ENCODE results near the gene FAM13B.
"Not testable (repeated sequence)": the region's sequence is repeated elsewhere in the genome, so short reads cannot be mapped to it uniquely, and the experiment has no call there.

FAM13B gene

DNA sequence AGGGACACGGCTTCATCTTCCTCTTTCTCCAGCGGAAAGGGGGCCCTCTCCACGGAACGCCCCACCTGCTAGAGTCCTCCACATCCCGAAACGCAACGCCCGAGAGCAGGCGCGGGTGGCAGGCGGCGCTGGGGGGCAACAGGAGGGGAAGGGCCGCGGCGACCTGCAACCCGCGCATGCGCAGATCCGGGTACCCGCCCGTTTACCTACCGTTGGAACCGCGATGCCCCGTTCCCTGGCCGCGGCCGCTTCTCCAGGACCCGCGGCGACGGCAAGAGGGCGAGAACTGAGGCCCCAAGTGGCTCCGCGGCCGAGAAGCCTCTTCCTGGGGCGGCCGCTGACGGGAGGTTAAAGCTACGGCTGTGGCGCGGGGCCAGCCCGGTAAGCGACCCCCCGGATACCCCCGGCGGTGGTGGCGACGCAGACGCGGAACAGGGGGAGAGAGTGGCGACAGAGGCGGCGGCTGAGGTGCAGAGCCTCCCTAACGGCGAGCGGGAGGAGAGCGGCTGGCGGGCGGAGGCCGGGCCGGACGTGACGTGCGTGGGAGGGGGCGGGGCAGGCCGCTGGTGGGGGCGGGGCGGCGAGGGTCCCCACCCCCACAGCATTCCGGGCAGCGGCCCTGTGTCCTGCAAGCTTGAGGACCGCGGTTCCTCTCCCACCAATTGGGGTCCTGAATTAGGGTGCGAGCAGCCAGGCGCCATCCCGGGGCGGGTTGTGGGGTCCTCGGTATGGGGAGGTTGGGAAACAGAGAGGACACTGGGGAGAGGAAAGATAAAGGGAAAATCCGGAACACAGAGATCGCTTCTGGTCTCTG, at the start of gene FAM13B:
FAM13B (minus strand) TSS at position 508 of the 814 bp plus-strand sequence. CDS start 13,968 bp downstream, outside the sequence.
- DNase-seq (ENCODE audit: low read depth): no peak
- TF ChIP-seq, protein P1, sequence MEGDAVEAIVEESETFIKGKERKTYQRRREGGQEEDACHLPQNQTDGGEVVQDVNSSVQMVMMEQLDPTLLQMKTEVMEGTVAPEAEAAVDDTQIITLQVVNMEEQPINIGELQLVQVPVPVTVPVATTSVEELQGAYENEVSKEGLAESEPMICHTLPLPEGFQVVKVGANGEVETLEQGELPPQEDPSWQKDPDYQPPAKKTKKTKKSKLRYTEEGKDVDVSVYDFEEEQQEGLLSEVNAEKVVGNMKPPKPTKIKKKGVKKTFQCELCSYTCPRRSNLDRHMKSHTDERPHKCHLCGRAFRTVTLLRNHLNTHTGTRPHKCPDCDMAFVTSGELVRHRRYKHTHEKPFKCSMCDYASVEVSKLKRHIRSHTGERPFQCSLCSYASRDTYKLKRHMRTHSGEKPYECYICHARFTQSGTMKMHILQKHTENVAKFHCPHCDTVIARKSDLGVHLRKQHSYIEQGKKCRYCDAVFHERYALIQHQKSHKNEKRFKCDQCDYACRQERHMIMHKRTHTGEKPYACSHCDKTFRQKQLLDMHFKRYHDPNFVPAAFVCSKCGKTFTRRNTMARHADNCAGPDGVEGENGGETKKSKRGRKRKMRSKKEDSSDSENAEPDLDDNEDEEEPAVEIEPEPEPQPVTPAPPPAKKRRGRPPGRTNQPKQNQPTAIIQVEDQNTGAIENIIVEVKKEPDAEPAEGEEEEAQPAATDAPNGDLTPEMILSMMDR (IDR thresholded peaks at IDR 0.05; ENCODE audit: low read depth, low read length, missing control alignments): no peak
- peak within 1 kb of the TSS; percentile 89 for H3K4me3 ChIP-seq (ENCODE audit: low read depth, low read length)

DNA sequence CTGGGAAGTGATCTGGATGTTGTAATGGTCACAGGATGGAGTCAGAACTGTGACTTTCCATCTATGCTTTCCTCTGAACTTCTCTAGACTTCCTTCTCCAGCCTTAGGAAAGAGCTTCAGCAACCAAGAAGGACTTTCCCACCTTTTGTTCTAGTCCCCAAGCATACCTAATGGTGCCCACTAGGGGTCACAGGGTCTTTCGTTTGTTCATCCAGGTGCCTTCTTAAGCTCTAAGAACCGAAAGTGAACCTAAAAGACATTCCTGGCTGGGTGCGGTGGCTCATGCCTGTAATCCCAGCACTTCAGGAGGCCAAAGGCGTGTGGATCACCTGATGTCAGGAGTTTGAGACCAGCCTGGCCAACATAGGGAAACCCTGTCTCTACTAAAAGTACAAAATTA, 49.2 kb upstream of the FAM13B start:
- TF ChIP-seq, protein P1 (IDR thresholded peaks at IDR 0.05; ENCODE audit: low read depth, low read length, missing control alignments): peak; percentile 23

GRCh38 chr5:138078006-138078643, 45.2 kb upstream of the FAM13B start:
- no peak overlapping the region for H3K4me3 ChIP-seq (ENCODE audit: low read depth, low read length)
- DNase-seq (ENCODE audit: low read depth): no peak
- TF ChIP-seq, protein P1 (IDR thresholded peaks at IDR 0.05; ENCODE audit: low read depth, low read length, missing control alignments): no peak

More for the DNA sequence above, 49.2 kb upstream of the FAM13B start:
- no peak for DNase-seq (ENCODE audit: low read depth)
- H3K4me3 ChIP-seq (ENCODE audit: low read depth, low read length): no peak overlapping the region

- no peak overlapping the region for H3K4me3 ChIP-seq (ENCODE audit: low read depth, low read length)
- peak; percentile 24 for DNase-seq (ENCODE audit: low read depth)
- TF ChIP-seq, protein P1 (IDR thresholded peaks at IDR 0.05; ENCODE audit: low read depth, low read length, missing control alignments): peak; percentile 83
Observed at GRCh38 chr5:138077064-138077696, 44.3 kb upstream of the FAM13B start.

- DNase-seq (ENCODE audit: low read depth); H3K4me3 ChIP-seq (ENCODE audit: low read depth, low read length): not testable (repeated sequence)
Observed at GRCh38 chr5:138070026-138070425, 37.1 kb upstream of the FAM13B start.

DNA sequence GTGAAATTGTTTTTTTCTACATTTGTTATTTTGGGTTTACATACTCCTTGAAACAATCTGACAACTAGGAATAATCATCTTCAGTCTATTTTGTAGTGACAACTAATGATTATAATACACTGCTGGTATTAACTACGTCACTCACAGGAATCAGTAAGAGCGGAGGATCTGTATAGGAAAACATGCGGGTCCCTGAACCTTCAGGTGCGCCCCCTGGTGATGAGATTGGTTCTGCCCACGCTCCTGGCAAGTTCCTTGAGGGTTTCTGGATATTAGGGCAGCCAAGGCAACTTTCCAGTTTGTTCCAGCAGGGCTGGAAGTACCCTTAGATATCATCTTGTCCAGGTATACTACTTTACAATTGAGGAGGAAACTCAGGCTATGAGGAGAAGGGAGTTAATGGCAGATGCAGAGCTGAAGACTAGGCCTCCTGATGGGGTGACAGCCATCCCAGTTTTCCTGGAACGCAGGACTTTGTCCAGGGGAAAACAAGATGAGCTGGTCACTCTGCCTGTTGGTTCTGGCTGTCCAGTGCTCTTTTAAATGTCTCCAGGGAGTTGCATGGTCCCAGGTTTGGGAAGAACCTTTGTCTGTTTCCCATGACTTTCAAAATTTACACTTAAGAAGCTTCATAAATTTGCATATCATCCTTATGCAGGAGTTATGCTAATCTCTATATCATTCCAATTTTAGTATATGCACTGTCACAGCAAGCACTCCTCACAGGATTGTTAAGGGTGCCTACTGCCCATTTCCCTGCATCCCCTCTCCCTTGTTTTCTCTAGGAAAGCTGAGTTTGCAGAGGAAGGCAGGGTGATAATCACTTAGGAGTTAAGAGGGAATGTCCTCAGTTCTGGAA, 36.1 kb upstream of the FAM13B start:
- H3K4me3 ChIP-seq (ENCODE audit: low read depth, low read length): no peak overlapping the region
- TF ChIP-seq, protein P1 (IDR thresholded peaks at IDR 0.05; ENCODE audit: low read depth, low read length, missing control alignments): peak; percentile 73
- DNase-seq (ENCODE audit: low read depth): peak; percentile 29
